WTC11 (cell line): ENCODE measurements around the gene SLC35E3. TPM values are rescaled to one million over a fixed set of nuclear protein-coding genes. Genes with fewer than 3 reads are reported as not detected.

Source experiments
- ATAC-seq: fragments of 200-7000 bp; cut with Tn5 transposase; 2 replicates; pipeline ENCODE4 v1.10.0; 2021; ENCODE audit warnings: mild to moderate bottlenecking, moderate library complexity
- CTCF ChIA-PET: fragments of 300-600 bp; sonication (Branson Sonifier 250); formaldehyde crosslinking; loops from one replicate; lab custom pipeline; 2021; ENCODE audit warnings: antibody characterized with exemption; lab: Charles Lee
- POLR2A ChIA-PET: fragments of 350-600 bp; sonication (Branson Sonifier 250); formaldehyde crosslinking; loops from one replicate; lab custom pipeline; 2021; ENCODE audit warnings: antibody characterized with exemption; lab: Charles Lee
- DNase-seq: peaks from one replicate; pipeline ENCODE4 v3.0.0; 2021; ENCODE audit warnings: low spot score
- H3K27ac Mint-ChIP-seq: 2 replicates; pipeline ENCODE4 v1.8.0; 2021; ENCODE audit warnings: mixed read lengths
- H3K27me3 Mint-ChIP-seq: 2 replicates; pipeline ENCODE4 v1.8.0; 2021; ENCODE audit warnings: low read depth, mild to moderate bottlenecking, moderate library complexity, mixed read lengths
- H3K36me3 Mint-ChIP-seq: 2 replicates; pipeline ENCODE4 v1.8.0; 2021; ENCODE audit warnings: mixed read lengths
- H3K4me1 Mint-ChIP-seq: 2 replicates; pipeline ENCODE4 v1.8.0; 2022; ENCODE audit warnings: mixed read lengths
- H3K4me3 Mint-ChIP-seq: 2 replicates; pipeline ENCODE4 v1.8.0; 2021; ENCODE audit warnings: mild to moderate bottlenecking, moderate library complexity, mixed read lengths
- H3K9me3 Mint-ChIP-seq: 2 replicates; pipeline ENCODE4 v1.8.0; 2021; ENCODE audit warnings: mixed read lengths
- CREM ChIP-seq: sonication (generic); formaldehyde crosslinking; IDR thresholded peaks from 2 replicates; pipeline ENCODE4 v1.8.1; 2022; ENCODE audit warnings: mild to moderate bottlenecking, missing genetic modification reagents, moderate library complexity
- E2F5 ChIP-seq: sonication (generic); formaldehyde crosslinking; IDR thresholded peaks from 2 replicates; pipeline ENCODE4 v1.8.1; 2022; ENCODE audit warnings: mild to moderate bottlenecking, moderate library complexity, missing genetic modification reagents
- EMX1 ChIP-seq: fragments of 250-450 bp; sonication (Bioruptor Pico); IDR thresholded peaks from 2 replicates; pipeline ENCODE4 v1.8.0; 2021; ENCODE audit warnings: mild to moderate bottlenecking
- ERG ChIP-seq: fragments of 250-450 bp; sonication (Bioruptor Pico); IDR thresholded peaks from 2 replicates; pipeline ENCODE4 v1.8.0; 2021; ENCODE audit warnings: mild to moderate bottlenecking
- FOXP4 ChIP-seq: sonication (generic); formaldehyde crosslinking; IDR thresholded peaks from 2 replicates; pipeline ENCODE4 v1.8.0; 2022; ENCODE audit warnings: mild to moderate bottlenecking, missing genetic modification reagents
- HMGA2 ChIP-seq: fragments of 250-450 bp; sonication (Bioruptor Pico); IDR thresholded peaks from 2 replicates; pipeline ENCODE4 v1.4.0; 2021; ENCODE audit warnings: mild to moderate bottlenecking, moderate library complexity
- HMGXB4 ChIP-seq: sonication (generic); formaldehyde crosslinking; IDR thresholded peaks from 2 replicates; pipeline ENCODE4 v1.8.1; 2023; ENCODE audit warnings: mild to moderate bottlenecking, moderate library complexity, missing genetic modification reagents
- MYBL2 ChIP-seq: sonication (generic); formaldehyde crosslinking; IDR thresholded peaks from 2 replicates; pipeline ENCODE4 v1.8.1; 2023; ENCODE audit warnings: mild to moderate bottlenecking, moderate library complexity, missing genetic modification reagents
- NFE2L1 ChIP-seq: sonication (generic); formaldehyde crosslinking; IDR thresholded peaks from 2 replicates; pipeline ENCODE4 v1.8.1; 2023; ENCODE audit warnings: missing genetic modification reagents
- NR3C1 ChIP-seq: sonication (generic); formaldehyde crosslinking; conservative IDR thresholded peaks from 2 replicates; pipeline ENCODE4 v1.8.1; 2023; ENCODE audit warnings: low read depth, mild to moderate bottlenecking, missing genetic modification reagents
- RORB ChIP-seq: fragments of 250-450 bp; sonication (Bioruptor Pico); IDR thresholded peaks from 2 replicates; pipeline ENCODE4 v1.9.0; 2021; ENCODE audit warnings: mild to moderate bottlenecking
- USF1 ChIP-seq: sonication (generic); formaldehyde crosslinking; IDR thresholded peaks from 2 replicates; pipeline ENCODE4 v1.8.0; 2022; ENCODE audit warnings: mild to moderate bottlenecking, missing genetic modification reagents
- ZBTB21 ChIP-seq: sonication (generic); formaldehyde crosslinking; IDR thresholded peaks from 2 replicates; pipeline ENCODE4 v1.8.1; 2023; ENCODE audit warnings: mild to moderate bottlenecking, missing genetic modification reagents, borderline replicate concordance
- ZNF281 ChIP-seq: sonication (generic); formaldehyde crosslinking; IDR thresholded peaks from 2 replicates; pipeline ENCODE4 v1.8.0; 2023; ENCODE audit warnings: mild to moderate bottlenecking, missing genetic modification reagents
- ZNF396 ChIP-seq: fragments of 250-450 bp; sonication (Bioruptor Pico); IDR thresholded peaks from 2 replicates; pipeline ENCODE4 v1.8.0; 2021; ENCODE audit warnings: mild to moderate bottlenecking, moderate library complexity, borderline replicate concordance
- ZNF425 ChIP-seq: fragments of 250-450 bp; sonication (Bioruptor Pico); conservative IDR thresholded peaks from 2 replicates; pipeline ENCODE4 v1.9.0; 2021; ENCODE audit warnings: mild to moderate bottlenecking
- ZNF671 ChIP-seq: fragments of 250-450 bp; sonication (Bioruptor Pico); IDR thresholded peaks from 2 replicates; pipeline ENCODE4 v1.8.0; 2021; ENCODE audit warnings: mild to moderate bottlenecking
- ZSCAN18 ChIP-seq: fragments of 250-450 bp; sonication (Bioruptor Pico); IDR thresholded peaks from 2 replicates; pipeline ENCODE4 v2.1.2; 2022; ENCODE audit warnings: mild to moderate bottlenecking, moderate library complexity
- total RNA-seq: library from RNA; stranded (reverse); gene quantifications from 3 replicates; pipeline ENCODE4 v1.2.3, GENCODE V29; 2021

SLC35E3 gene
- total RNA-seq, 1 experiment from 2014 or later: 11.3 TPM

- H3K27ac Mint-ChIP-seq: peak overlapping the region; percentile 50; the same call in 1 of the 2 replicates
- DNase-seq: no peak
- POLR2A ChIA-PET: interaction anchor here (0.6 kb wide), 1 partner anchor 494 kb away, joined by 4 read pairs; no protein-coding TSS in a partner anchor
- TF ChIP-seq ERG (CRISPR knock-in tag) (no peak), ZNF281 (CRISPR knock-in tag) (no peak), HMGA2 (no peak), ZNF396 (CRISPR knock-in tag) (no peak), EMX1 (CRISPR knock-in tag) (no peak), FOXP4 (CRISPR knock-in tag) (no peak), E2F5 (CRISPR knock-in tag) (no peak), CREM (CRISPR knock-in tag) (no peak), RORB (CRISPR knock-in tag) (no peak), ZSCAN18 (CRISPR knock-in tag) (no peak), NFE2L1 (no peak), ZNF425 (no peak), NR3C1 (CRISPR knock-in tag) (no peak), ZNF671 (no peak), ZBTB21 (CRISPR knock-in tag) (no peak), MYBL2 (no peak), USF1 (no peak), HMGXB4 (CRISPR knock-in tag) (no peak)
- TF ChIP-seq, all 79 proteins: peak for 0
- Mint-ChIP-seq H3K4me3 (no peak overlapping the region), H3K4me1 (peaks cover 11% of the 10 kb centered on the region), H3K9me3 (no peaks in the 10 kb centered on the region), H3K36me3 (peaks cover 75% of the 10 kb centered on the region), H3K27me3 (no peaks in the 10 kb centered on the region)
- CTCF ChIA-PET: interaction anchor here (0.6 to 1.8 kb wide), 4 partner anchors 8 to 516 kb away, joined by 3 to 7 read pairs (median 4); partner anchors contain the start of gene MDM2
- ATAC-seq: no peak
These were observed 69.4 kb downstream of the SLC35E3 start for GRCh38 chr12:68815232-68815927.
